Left lung (tissue), 10 donors: ENCODE results near the gene CLVS2. TPM values are rescaled to one million over a fixed set of nuclear protein-coding genes. Genes with fewer than 3 reads are reported as not detected.
A peak's percentile ranks its signal among the peaks of the same experiment; 100 is the strongest.

Experiments
- ATAC-seq: fragments of 200-7000 bp; cut with Tn5 transposase; one replicate; pipeline ENCODE4 v1.9.1; 2020; ENCODE audit warnings: moderate library complexity
- DNase-seq, 4 donors: peaks; one replicate each; pipeline ENCODE4 v3.0.0-alpha.2; 2013 to 2020
- H3K27ac ChIP-seq, 2 donors: fragments of 200-600 bp; sonication (generic) in 1 of 2; one replicate each; pipeline versions ENCODE4 v1.5.0 to v1.8.0; 2020 to 2021
- H3K27me3 ChIP-seq, 2 donors: fragments of 200-600 bp; sonication (generic) in 1 of 2; one replicate each; pipeline versions ENCODE4 v1.5.0 to v1.8.0; 2020 to 2021
- H3K36me3 ChIP-seq, 2 donors: fragments of 200-600 bp; sonication (generic) in 1 of 2; one replicate each; pipeline versions ENCODE4 v1.5.0 to v1.8.0; 2020 to 2021
- H3K4me1 ChIP-seq, 2 donors: fragments of 200-600 bp; one replicate each; pipeline ENCODE4 v1.8.0; 2021
- H3K4me3 ChIP-seq, 2 donors: fragments of 200-600 bp; sonication (generic) in 1 of 2; one replicate each; pipeline versions ENCODE4 v1.5.0 to v1.8.0; 2020 to 2021; ENCODE audit warnings: mild to moderate bottlenecking in 1 of 2
- H3K9me3 ChIP-seq, 2 donors: fragments of 200-600 bp; sonication (generic) in 1 of 2; one replicate each; pipeline versions ENCODE4 v1.5.0 to v1.8.0; 2020 to 2021
- CTCF ChIP-seq, 2 donors: fragments of 200-600 bp; sonication (generic) in 1 of 2; IDR thresholded peaks; one replicate each; pipeline versions ENCODE4 v1.5.0 to v1.8.0; 2021; ENCODE audit warnings: antibody characterized with exemption in 2 of 2
- intact Hi-C, 2 donors: fragments of 100-400 bp; cut with DNase I; formaldehyde crosslinking; loops; one replicate each; pipeline versions ENCODE4 v1.11.2 to v1.14.2; 2022
- polyA plus RNA-seq, 6 donors: library from polyadenylated mRNA; unstranded; fragments of 120-200 nt; gene quantifications; one replicate each; pipeline ENCODE4 v1.2.1, GENCODE V29; 2013; ENCODE audit not compliant: insufficient read length in 6 of 6
- total RNA-seq, 2 donors: library from RNA; stranded (reverse); fragmentation: NEBNext Ultra II Directional; extraction: Animal tissue kit (Norgen Biotek cat#: 25700); gene quantifications; one replicate each; pipeline ENCODE4 v1.2.1, GENCODE V29; 2021
- donor health status: DM: no; HTN: yes; CAD: no.
- donor health status: DM: no; HTN: no; CAD: no.

The CLVS2 gene
- total and polyA plus RNA-seq, 8 donors = 0.16 to 0.78 (median 0.24) TPM; not detected in 2

- H3K4me3 ChIP-seq = no peak overlapping the region
- H3K9me3 ChIP-seq = no peaks in the 10 kb centered on the region
- no peak for ATAC-seq
- H3K36me3 ChIP-seq = no peaks in the 10 kb centered on the region
- no peak overlapping the region for H3K27ac ChIP-seq
- no peak for TF ChIP-seq CTCF (IDR thresholded peaks at IDR 0.05)
- intact Hi-C loops = no loop called here
- H3K27me3 ChIP-seq = peaks cover 44 to 69% of the 10 kb centered on the region in 2 donors
- DNase-seq = no peak
- peaks cover 0 to 6% of the 10 kb centered on the region in 2 donors for H3K4me1 ChIP-seq
These were observed 915 bp downstream of the CLVS2 start for GRCh38 chr6:122996794-122997505.

- Histone ChIP-seq H3K36me3 (no peaks in the 10 kb centered on the region), H3K9me3 (no peaks in the 10 kb centered on the region), H3K4me3 (no peak overlapping the region), H3K27ac (no peak overlapping the region), H3K27me3 (peaks cover 44 to 65% of the 10 kb centered on the region in 2 donors), H3K4me1 (peaks cover 0 to 6% of the 10 kb centered on the region in 2 donors)
- ATAC-seq (no peak), DNase-seq (peak in 1 of 4 donors; percentile 32)
- intact Hi-C loops = no loop called here
- TF ChIP-seq CTCF (IDR thresholded peaks at IDR 0.05) = no peak
These were observed 1.6 kb downstream of the CLVS2 start for GRCh38 chr6:122997541-122998150.

- Histone ChIP-seq H3K27me3 (peaks cover 44 to 56% of the 10 kb centered on the region in 2 donors), H3K4me1 (peaks cover 0 to 6% of the 10 kb centered on the region in 2 donors), H3K9me3 (no peaks in the 10 kb centered on the region), H3K36me3 (no peaks in the 10 kb centered on the region), H3K27ac (no peak overlapping the region), H3K4me3 (no peak overlapping the region)
- DNase-seq = no peak
- TF ChIP-seq CTCF (IDR thresholded peaks at IDR 0.05) = no peak
- intact Hi-C loops = no loop called here
- ATAC-seq = no peak
These were observed 2.5 kb downstream of the CLVS2 start for GRCh38 chr6:122998403-122998975.

GRCh38 chr6:123000244-123000770 lies 4.3 kb downstream of the CLVS2 start:
- H3K9me3 ChIP-seq = no peaks in the 10 kb centered on the region
- ATAC-seq (no peak), DNase-seq (no peak)
- intact Hi-C loops = no loop called here
- no peak overlapping the region for H3K27ac ChIP-seq
- H3K4me3 ChIP-seq = no peak overlapping the region
- TF ChIP-seq CTCF (IDR thresholded peaks at IDR 0.05) = no peak
- H3K36me3 ChIP-seq = no peaks in the 10 kb centered on the region
- H3K4me1 ChIP-seq = peaks cover 0 to 6% of the 10 kb centered on the region in 2 donors
- H3K27me3 ChIP-seq = peaks cover 29 to 40% of the 10 kb centered on the region in 2 donors

GRCh38 chr6:123001540-123001939 lies 5.5 kb downstream of the CLVS2 start:
- peaks cover 17 to 28% of the 10 kb centered on the region in 2 donors for H3K27me3 ChIP-seq
- no peak overlapping the region for H3K4me3 ChIP-seq
- no peaks in the 10 kb centered on the region for H3K36me3 ChIP-seq
- no peaks in the 10 kb centered on the region for H3K9me3 ChIP-seq
- no peak for TF ChIP-seq CTCF (IDR thresholded peaks at IDR 0.05)
- intact Hi-C loops = no loop called here
- H3K27ac ChIP-seq = no peak overlapping the region
- ATAC-seq (no peak), DNase-seq (no peak)
- H3K4me1 ChIP-seq = peaks cover 0 to under 1% of the 10 kb centered on the region in 2 donors
